ENCODE measurements around the gene DACH1.

GRCh38 chr13:71801165-71801760, 65.7 kb downstream of the DACH1 start:
- TF ChIP-seq CTCF (IDR thresholded peaks at IDR 0.05) (no peak), POLR2A (IDR thresholded peaks at IDR 0.05) (no peak)

All from lower leg skin (tissue), 3 donors.